Parathyroid adenoma (tissue), 2 donors: ENCODE results near the gene ADD3.

Source experiments
- H2AFZ ChIP-seq: fragments of 300-600 bp; sonication (generic); one replicate; pipeline ENCODE4 v1.7.0; 2017; ENCODE audit warnings: antibody characterized with exemption, mild to moderate bottlenecking
- H3K27ac ChIP-seq: fragments of 300-600 bp; sonication (generic); one replicate; pipeline ENCODE4 v1.7.0; 2017
- H3K27me3 ChIP-seq: fragments of 300-600 bp; sonication (generic); one replicate; pipeline ENCODE4 v1.7.0; 2017; ENCODE audit warnings: low read length; ENCODE audit not compliant: control insufficient read depth, insufficient read depth
- H3K36me3 ChIP-seq: fragments of 300-600 bp; sonication (generic); one replicate; pipeline ENCODE4 v1.7.0; 2017; ENCODE audit warnings: low read length; ENCODE audit not compliant: control insufficient read depth, insufficient read depth
- H3K4me1 ChIP-seq: fragments of 300-600 bp; sonication (generic); one replicate; pipeline ENCODE4 v1.7.0; 2017; ENCODE audit warnings: control low read depth
- H3K4me2 ChIP-seq: fragments of 300-600 bp; sonication (generic); one replicate; pipeline ENCODE4 v1.7.0; 2017; ENCODE audit warnings: low read length
- H3K4me3 ChIP-seq: fragments of 300-600 bp; sonication (generic); one replicate; pipeline ENCODE4 v1.7.0; 2017; ENCODE audit warnings: low read depth, low read length
- H3K79me2 ChIP-seq: fragments of 300-600 bp; sonication (generic); one replicate; pipeline ENCODE4 v1.7.0; 2017; ENCODE audit warnings: control low read depth
- H3K9ac ChIP-seq: fragments of 300-600 bp; sonication (generic); one replicate; pipeline ENCODE4 v1.7.0; 2017; ENCODE audit warnings: mild to moderate bottlenecking
- H3K9me3 ChIP-seq: fragments of 300-600 bp; sonication (generic); one replicate; pipeline ENCODE4 v1.7.0; 2017; ENCODE audit warnings: low read length; ENCODE audit not compliant: control insufficient read depth
- CTCF ChIP-seq: fragments of 300-600 bp; sonication (generic); IDR thresholded peaks from one replicate; pipeline ENCODE4 v1.7.0; 2017; ENCODE audit warnings: antibody characterized with exemption, mild to moderate bottlenecking
- donor health status: primary hyperparathyroidism.

The ADD3 gene

GRCh38 chr10:110009736-110010475 is 2.1 kb downstream of the ADD3 start:
- peaks cover 11% of the 10 kb centered on the region for H3K4me1 ChIP-seq
- H3K27ac ChIP-seq = no peak overlapping the region
- no peak overlapping the region for H3K4me2 ChIP-seq
- H3K9ac ChIP-seq = no peak overlapping the region
- no peaks in the 10 kb centered on the region for H3K36me3 ChIP-seq
- H3K9me3 ChIP-seq = no peaks in the 10 kb centered on the region
- no peaks in the 10 kb centered on the region for H3K27me3 ChIP-seq
- H3K79me2 ChIP-seq = peaks cover 10% of the 10 kb centered on the region
- TF ChIP-seq CTCF = no peak
- H3K4me3 ChIP-seq = no peak overlapping the region
- H2AFZ ChIP-seq = no peak overlapping the region

GRCh38 chr10:110010486-110011378 is 2.9 kb downstream of the ADD3 start:
- Histone ChIP-seq H3K4me2 (no peak overlapping the region), H3K4me3 (no peak overlapping the region), H2AFZ (no peak overlapping the region), H3K4me1 (peaks cover 11% of the 10 kb centered on the region), H3K9me3 (no peaks in the 10 kb centered on the region), H3K36me3 (no peaks in the 10 kb centered on the region), H3K9ac (no peak overlapping the region), H3K79me2 (peaks cover 15% of the 10 kb centered on the region), H3K27ac (no peak overlapping the region), H3K27me3 (no peaks in the 10 kb centered on the region)
- TF ChIP-seq CTCF = no peak

- no peak overlapping the region for H2AFZ ChIP-seq
- no peak overlapping the region for H3K4me2 ChIP-seq
- H3K9ac ChIP-seq = no peak overlapping the region
- H3K9me3 ChIP-seq = no peaks in the 10 kb centered on the region
- H3K36me3 ChIP-seq = no peaks in the 10 kb centered on the region
- no peak overlapping the region for H3K4me3 ChIP-seq
- H3K4me1 ChIP-seq = peaks cover 14% of the 10 kb centered on the region
- H3K27ac ChIP-seq = no peak overlapping the region
- H3K27me3 ChIP-seq = no peaks in the 10 kb centered on the region
- peaks cover 25% of the 10 kb centered on the region for H3K79me2 ChIP-seq
- TF ChIP-seq CTCF = no peak
Observed at GRCh38 chr10:110011681-110012080, 3.9 kb downstream of the ADD3 start.

- Histone ChIP-seq H3K9me3 (no peaks in the 10 kb centered on the region), H3K4me3 (no peak overlapping the region), H3K9ac (no peak overlapping the region), H3K79me2 (peaks cover 36% of the 10 kb centered on the region), H3K27me3 (no peaks in the 10 kb centered on the region), H3K4me1 (peaks cover 14% of the 10 kb centered on the region), H3K36me3 (no peaks in the 10 kb centered on the region), H3K4me2 (no peak overlapping the region), H3K27ac (no peak overlapping the region), H2AFZ (no peak overlapping the region)
- TF ChIP-seq CTCF = no peak
Observed at GRCh38 chr10:110013630-110014293, 6.0 kb downstream of the ADD3 start.
